ENCODE results near the gene WDR72.

DNA sequence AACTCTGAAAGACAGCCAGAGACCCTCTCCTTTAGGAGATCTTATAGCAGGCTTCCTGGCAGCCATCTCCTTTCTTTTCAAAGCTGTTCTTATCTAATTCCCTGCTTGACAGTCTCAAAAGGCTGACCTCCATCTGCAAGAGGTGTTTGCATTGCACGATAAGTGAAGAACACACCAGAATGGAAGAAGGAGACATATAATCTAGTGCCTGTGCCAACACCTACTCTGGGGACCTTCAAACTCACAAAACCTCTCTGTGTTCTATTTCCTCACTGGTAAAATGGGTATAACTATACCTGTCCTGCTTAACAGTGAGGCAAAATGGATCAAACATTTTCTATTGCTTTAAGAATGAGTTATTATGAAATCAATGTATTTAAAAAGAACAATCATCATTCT, 65.0 kb downstream of the WDR72 start:
- TF ChIP-seq, protein P1, sequence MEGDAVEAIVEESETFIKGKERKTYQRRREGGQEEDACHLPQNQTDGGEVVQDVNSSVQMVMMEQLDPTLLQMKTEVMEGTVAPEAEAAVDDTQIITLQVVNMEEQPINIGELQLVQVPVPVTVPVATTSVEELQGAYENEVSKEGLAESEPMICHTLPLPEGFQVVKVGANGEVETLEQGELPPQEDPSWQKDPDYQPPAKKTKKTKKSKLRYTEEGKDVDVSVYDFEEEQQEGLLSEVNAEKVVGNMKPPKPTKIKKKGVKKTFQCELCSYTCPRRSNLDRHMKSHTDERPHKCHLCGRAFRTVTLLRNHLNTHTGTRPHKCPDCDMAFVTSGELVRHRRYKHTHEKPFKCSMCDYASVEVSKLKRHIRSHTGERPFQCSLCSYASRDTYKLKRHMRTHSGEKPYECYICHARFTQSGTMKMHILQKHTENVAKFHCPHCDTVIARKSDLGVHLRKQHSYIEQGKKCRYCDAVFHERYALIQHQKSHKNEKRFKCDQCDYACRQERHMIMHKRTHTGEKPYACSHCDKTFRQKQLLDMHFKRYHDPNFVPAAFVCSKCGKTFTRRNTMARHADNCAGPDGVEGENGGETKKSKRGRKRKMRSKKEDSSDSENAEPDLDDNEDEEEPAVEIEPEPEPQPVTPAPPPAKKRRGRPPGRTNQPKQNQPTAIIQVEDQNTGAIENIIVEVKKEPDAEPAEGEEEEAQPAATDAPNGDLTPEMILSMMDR (IDR thresholded peaks at IDR 0.05) = no peak
- no peak for TF ChIP-seq POLR2A (IDR thresholded peaks at IDR 0.05)

Measured in lower leg skin (tissue), 3 donors.